Glomerular endothelial cell (primary cell): ENCODE measurements around the gene AUTS2. TPM values are rescaled to one million over a fixed set of nuclear protein-coding genes. Genes with fewer than 3 reads are reported as not detected.

ENCODE experiments used
- DNase-seq: peaks from one replicate; pipeline ENCODE4 v3.0.0-alpha.2; 2011; ENCODE audit warnings: low read depth, low spot score; ENCODE audit errors: extremely low read depth
- total RNA-seq: library from RNA; depleted of rRNA; stranded (reverse); fragments of >200 nt; gene quantifications from 2 replicates; pipeline ENCODE4 v1.2.3, GENCODE V29; 2015

The AUTS2 gene
- total RNA-seq, 1 donor from 2014 or later: 24.8 TPM

GRCh38 chr7:70459546-70459945, 861.3 kb downstream of the AUTS2 start:
- no peak for DNase-seq

DNA sequence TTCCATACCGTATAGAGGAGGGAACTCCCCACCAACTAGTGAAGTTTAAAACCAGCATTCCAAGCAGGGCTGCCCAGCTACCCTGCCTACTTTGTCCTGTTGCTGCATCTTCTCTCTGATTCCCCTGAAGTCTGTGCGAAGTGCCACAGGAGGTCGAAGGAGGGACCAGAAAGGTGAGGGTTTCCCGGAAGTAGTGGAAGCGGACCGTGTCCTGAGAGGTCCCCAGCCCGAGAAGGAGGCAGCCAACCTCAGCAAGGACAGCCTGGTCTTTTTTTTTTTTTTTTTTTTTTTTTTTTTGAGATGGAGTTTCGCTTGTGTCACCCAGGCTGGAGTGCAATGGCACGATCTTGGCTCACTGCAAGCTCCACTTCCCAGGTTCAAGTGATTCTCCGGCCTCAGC, 861.8 kb downstream of the AUTS2 start:
- no peak for DNase-seq

DNA sequence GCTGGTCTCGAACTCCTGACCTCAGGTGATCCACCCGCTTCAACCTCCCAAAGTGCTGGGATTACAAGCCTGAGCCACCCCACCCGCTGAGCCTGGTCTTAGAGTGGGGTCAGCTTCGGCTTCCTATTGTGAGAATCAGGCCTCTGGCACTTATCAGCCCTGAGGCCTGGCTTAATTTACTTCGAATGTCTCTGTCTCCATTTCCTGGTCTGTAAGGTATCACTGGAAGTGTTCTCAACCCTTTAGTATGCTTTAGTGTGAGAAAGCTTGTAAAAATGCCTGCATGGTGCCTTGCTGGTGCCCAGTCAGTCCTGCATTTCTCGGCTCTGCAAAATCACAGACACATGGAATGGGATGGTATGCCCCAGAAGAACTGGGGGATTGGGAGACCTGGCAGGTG, 862.3 kb downstream of the AUTS2 start:
- no peak for DNase-seq

GRCh38 chr7:70463352-70463938, 865.2 kb downstream of the AUTS2 start:
- no peak for DNase-seq

- no peak for DNase-seq
Measured at GRCh38 chr7:70466725-70467364, 868.6 kb downstream of the AUTS2 start.

GRCh38 chr7:70470746-70471145, 872.5 kb downstream of the AUTS2 start:
- no peak for DNase-seq

DNA sequence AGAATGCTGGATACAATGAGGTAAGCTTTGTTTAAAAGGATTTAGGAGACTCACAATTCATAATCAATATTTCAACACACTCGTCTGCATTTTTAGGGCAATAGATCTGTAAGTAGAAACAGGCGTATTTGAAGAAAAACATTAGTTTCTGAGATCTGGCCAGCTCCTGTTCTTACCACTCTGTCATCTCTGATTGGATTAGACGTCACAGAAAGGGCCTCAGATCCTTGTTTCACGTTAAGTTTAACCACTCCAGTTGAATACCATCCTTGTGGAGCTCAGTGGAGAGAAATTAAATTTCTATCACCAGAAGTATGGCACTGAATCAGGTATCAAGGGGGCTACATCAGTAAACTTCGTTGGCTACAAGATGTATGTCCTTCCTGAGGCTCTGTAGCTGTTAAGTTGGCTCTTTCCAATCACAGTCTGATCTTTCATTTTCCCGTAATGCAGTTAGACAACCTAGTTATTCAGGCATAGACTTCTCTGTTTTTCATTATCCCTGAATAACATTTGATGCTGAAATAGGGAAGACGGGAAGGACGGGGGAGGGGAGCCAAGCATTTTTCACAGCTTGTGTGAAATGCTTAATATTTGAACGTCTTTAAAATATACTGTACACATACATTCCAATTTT, 874.4 kb downstream of the AUTS2 start:
- no peak for DNase-seq

GRCh38 chr7:70474639-70475234, 876.5 kb downstream of the AUTS2 start:
- DNase-seq: no peak

DNA sequence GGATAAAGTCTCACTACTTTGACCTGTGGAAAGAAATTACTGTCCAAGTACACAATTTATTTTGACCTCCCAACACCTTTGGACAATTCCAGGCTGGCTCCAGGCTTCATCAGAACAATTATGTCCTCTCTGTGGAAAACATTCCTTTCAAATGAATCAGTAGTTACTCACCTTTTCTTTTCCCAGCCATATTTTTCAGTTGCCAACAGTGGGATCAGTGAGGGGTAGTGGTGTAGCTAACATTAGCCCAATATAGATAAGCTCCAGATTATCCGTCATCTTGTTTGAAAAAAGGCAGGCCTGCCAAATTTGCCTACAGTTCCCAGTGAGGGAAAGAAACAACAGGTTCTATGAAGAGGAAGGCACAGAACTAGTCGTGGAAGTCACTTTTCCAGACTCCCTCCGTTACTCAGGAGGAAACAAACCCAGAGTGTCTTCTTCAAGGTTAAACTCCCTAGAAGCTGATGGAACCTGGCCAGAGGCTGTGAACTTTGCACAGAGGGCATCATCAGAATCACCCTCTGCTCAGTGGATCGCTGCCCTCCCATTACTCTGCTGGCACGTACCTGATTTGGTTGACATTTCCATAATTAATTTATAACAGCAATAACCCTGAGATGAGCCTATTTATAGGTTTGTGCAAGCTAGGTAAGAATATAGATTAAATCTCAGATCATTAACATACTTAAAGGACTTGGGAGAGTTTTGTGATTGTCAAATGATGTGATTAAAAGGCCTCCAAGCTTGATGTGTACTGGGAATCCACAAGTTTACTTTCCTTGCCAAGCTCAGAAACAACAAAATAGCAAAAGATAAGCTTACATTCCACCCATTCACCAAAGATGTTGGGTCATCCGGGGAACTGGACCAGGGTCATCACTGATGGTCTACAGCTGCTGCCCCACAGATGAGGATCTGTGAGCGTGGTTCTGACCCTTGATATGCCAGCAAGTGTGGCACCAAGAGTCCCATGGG, 879.0 kb downstream of the AUTS2 start:
- no peak for DNase-seq

- no peak for DNase-seq
Measured at GRCh38 chr7:70479153-70480021, 881.1 kb downstream of the AUTS2 start.

DNA sequence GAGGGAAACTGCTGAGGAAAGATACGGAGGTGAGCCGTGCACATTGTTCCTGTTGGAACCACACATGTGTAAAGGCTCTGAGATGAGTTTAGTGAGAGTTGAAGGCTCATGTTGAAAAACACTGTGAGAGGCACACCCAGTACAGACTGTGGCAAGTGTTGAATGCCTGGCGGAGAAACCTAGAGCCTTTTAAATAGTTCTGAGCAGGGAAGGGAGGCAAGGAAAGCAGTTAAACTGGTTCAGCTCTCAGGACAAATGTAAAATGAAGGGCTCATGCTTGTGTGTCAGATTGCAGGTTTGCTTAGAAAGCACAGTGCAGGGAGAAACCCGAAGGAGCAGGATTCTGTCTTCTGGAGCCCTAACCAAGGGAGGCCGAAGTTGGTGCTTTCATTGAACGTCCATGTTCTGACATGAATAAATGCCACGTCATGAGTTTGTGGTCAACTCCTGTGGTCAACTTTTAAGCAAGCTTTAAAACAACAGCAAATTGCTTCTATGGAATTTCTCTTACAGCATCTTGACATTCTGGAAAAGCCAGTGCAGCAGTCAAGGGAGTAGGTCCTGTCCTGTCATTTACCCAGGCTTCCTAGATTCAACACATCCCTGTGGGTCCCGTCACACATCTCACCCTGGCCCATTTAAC, 882.8 kb downstream of the AUTS2 start:
- DNase-seq: no peak

DNA sequence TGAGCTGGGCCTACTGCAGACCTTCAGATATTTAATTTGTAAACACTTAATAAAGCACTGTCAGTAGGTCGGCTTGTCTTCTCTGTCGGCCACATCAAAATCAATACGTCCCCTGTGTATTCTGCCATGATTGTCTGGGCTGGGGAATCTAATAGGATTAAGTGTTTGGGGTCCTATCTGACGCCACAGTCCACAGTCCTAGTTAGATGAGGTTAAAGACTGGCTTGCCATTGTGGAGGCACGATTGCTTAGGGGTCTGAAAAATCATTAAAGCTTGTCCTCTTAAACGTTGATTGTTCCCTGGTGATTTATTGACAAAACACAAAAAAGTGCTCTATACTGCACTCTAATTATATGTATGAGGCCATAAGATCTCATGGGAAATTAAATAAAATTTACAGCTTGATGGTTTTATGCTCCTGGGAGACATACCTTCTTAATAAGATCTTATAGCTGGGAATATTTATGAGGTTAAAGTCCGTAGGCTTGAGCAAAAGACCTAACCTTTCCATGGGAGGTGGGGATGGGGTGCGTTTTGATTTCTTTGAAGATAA, 883.4 kb downstream of the AUTS2 start:
- DNase-seq: no peak

GRCh38 chr7:70484255-70484654, 886.0 kb downstream of the AUTS2 start:
- DNase-seq: no peak

DNA sequence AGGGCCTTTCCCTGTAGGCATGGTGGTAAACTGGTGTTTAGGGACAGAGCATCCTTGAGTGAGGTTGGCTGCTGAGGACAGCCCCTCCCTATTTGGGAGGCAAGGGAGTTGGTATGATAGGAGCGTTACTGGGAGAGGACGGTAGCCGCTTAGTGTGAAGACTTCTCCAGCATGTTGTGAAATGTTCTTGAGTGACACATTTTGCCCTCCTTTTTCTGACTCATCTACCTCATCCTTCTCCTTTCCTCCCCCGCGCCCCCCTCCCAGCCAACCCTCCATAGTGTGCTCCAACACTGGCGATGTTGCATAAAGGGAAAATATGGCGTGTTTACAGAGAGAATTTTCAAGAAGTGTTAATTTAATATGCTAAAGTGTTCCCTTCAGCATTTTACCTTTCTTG, 888.7 kb downstream of the AUTS2 start:
- no peak for DNase-seq

GRCh38 chr7:70487428-70487827, 889.2 kb downstream of the AUTS2 start:
- DNase-seq: no peak

DNA sequence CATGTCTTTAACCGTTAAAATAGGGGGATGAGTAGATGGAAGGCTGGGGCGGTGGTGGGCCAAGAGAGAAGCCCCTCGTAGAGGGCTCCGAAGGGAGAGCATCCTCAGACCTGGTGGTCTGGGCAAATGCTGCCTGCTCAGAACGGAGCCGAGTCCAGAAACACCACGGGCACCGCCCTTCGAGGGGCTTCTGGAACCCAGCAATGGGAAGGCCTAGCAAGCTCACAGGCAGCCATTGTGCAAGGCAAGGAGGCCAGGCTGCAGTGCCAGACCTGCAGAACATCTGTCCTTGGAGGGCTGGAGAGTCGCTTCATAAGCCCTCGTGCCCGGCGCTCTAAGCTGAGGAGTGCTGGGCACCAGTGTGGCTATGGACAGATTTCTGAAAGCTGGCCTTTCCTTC, 889.6 kb downstream of the AUTS2 start:
- DNase-seq: no peak

DNA sequence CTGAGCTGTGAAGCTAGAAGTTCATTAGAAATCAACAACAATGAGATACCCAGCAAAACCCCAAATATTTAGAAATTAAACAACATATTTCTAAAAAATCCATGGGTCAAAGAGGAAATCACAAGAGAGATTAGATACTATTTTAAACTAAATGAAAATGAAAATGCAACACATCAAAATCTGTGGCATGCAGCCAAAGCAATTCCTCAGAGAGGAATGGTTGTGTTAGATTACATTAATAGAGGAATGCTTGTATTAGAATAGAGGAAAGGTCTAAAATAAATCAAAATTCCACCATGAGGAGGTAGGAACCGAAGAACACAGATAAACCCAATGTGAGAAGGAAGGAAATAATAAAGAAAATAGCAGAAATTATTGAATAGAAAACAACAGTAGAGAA, 891.5 kb downstream of the AUTS2 start:
- DNase-seq: no peak

- no peak for DNase-seq
Measured at GRCh38 chr7:70492625-70493024, 894.4 kb downstream of the AUTS2 start.
